GM18867 (cell line): ENCODE results near the gene LIMS2.

ENCODE experiments used
- ATAC-seq: cut with Tn5 transposase; IDR thresholded peaks from one replicate; pipeline ENCODE4 v1.9.1; 2021; ENCODE audit warnings: mild to moderate bottlenecking, moderate library complexity; ENCODE audit not compliant: unreplicated experiment

Gene LIMS2

DNA sequence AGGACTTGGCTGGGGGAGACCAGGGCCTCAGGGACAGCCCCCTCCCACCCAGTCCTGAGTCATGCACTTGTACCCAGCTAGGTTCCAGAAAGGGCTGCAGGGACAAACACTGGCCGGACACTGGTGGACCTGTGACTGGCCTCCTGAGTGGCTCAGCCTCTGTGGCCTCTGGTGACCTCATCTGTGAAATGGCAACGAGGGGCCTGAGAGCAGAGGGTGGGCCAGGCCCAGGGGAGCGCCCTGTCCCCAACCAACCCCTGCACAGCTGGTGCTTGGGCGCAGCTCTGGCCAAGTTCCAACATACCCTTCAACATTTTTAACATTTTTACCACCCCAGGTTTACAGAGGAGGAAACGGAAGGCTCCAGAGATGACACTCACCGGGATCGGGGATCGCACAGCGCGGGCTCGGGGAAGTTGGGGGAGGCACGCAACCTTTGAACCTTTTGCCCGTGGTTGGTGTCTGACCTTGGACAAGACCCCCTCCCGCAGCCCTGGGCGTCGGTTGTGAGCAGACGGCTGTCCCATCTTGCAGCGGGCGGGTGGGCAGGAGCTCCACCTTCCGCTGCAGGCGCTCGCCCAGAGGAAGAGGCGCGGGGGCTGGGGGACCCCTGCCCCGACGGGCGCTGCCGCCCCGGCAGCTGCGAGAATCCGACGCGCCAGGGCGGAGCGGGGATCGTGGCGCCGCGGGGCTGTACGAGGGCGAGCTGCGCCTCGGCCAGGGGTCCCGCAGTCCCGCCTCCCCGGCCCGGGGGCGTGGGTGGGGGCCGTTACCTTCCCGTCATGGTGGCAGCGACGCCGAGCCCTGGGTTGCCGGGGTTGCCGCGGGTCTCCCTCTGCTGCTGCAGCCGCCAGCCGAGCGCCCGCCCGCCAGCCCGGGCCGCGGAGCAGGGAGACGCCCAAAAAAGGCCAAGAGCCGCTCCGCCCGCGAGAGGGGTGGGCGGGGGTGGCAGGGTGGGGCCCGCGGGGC lies 805 bp downstream of the LIMS2 start:
- no peak for ATAC-seq

DNA sequence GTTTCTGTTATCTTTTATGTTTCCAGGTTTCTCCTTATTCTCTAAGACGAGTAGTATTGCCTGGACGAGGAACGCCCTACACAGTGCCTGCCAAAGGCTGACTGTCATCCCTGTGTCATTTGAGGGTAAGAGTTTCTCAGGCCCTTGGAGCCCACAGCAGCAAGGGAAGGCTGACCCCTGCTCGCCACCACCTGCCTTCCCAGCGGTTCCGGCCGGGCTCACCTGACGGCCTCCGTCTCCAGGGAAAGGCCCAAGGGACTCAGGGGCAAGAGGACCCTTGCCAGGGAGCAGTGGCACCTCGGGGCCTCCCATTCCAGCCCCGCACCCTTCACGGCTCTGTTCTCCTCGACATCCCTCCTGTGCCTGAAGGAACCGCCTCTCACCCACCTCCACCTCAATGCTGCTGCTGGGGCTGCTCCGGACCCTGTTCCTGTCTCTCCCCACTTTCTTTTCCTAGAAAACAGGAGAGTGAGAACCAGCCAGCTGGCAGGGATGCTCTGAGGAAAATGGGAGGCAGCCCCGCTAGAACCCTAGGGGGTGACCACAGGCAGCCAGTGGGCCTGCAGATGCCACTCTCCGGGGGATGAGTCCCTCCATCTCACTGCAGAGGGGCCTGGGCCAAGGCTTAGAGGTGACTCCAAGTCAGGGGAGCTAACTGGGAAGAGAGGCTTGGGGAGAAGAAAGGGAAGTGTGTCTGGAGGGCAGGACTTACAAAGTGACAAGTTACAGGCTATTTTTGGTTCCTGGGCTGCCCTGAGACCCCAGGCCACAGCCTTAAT lies 1.9 kb downstream of the LIMS2 start:
- ATAC-seq, result no peak

DNA sequence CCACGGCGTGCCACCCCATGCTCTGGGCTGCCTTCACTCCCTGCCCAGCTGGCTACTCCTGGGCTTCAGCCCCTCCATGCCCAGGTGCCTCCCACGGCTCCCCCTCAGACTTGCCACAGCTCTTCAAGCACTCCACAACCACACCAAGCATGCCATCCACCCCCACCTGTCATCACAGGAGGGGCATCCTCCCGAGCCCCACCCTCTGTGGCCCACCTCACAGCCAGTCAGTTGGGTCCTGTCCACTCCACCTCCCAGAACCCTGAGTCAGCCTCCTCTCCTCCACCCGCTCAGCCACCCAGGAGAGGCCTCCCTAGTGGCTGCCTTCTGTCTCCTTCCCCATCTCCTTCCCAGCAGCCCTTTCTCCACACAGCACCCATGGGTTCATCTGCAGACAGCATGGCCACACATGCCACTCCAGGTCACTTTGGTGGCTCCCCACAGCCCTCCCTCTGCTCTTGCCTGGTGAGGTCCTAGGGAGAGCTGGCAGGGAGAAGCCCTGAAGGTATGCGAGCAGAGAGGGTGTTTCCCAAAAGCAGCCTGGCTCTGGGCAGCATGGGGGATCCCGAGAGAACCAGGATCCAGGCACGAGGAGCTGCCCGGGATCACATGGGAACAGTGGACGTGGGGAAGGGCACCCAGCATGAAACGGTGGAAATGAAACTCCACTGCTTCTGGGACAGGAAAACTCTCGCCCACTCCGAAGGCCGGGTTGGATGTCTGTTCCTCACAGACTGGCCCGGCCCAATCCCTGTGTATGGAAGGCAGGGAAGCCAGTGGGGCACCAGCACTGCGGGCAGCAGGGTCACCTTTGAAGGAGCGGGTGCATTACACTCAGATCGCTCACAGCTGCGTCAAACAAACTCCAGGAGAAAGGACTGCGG lies 2.7 kb downstream of the LIMS2 start:
- no peak for ATAC-seq

DNA sequence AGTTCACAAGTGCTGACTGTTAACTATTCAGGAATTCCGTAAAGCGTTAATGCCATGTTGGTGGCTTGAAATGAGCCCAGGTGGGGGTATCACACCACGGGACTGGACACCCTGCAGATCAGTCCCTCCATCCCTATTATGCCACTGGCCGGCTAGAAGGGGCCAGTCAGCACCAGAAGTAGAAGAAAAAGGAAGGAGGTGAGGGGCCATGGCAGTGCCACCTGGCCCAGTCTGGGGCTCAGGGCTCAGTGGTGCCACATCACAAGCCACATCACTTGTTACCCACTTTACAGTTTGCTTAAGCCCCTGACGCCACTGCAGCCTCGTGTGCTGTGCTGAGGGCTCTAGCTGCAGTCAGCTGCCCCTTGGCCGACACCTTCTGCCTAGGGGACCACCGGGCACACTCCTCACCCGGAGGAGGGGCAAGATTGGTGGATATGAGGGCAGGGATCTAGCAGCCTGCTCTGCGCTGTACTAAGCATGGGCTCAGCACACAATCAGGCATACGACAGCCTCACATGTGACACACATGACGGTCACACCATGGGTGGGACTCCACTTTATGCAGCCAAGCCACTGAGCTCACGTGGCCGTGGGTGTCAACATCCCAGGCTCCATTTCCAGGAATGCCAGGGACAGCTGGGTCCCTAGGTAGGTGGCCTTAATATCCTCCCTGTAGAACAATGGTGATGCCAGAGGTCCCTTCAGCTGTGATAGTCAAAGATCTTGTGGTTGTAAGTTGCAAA lies 3.6 kb downstream of the LIMS2 start:
- ATAC-seq, result no peak

DNA sequence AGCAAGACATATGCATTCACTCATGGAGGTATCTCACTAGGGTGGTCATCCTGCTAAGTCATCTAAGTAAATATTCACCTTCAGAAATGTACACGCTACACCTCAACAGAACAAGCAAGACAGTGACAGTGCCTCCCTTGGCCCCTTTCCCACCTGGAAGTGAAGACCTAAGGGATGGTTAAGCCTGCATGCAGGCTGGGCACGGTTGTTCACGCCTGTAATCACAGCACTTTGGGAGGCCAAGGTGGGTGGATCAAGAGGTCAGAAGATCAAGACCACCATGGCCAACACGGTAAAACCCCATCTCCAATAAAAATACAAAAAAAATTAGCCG lies 4.4 kb downstream of the LIMS2 start:
- no peak for ATAC-seq

DNA sequence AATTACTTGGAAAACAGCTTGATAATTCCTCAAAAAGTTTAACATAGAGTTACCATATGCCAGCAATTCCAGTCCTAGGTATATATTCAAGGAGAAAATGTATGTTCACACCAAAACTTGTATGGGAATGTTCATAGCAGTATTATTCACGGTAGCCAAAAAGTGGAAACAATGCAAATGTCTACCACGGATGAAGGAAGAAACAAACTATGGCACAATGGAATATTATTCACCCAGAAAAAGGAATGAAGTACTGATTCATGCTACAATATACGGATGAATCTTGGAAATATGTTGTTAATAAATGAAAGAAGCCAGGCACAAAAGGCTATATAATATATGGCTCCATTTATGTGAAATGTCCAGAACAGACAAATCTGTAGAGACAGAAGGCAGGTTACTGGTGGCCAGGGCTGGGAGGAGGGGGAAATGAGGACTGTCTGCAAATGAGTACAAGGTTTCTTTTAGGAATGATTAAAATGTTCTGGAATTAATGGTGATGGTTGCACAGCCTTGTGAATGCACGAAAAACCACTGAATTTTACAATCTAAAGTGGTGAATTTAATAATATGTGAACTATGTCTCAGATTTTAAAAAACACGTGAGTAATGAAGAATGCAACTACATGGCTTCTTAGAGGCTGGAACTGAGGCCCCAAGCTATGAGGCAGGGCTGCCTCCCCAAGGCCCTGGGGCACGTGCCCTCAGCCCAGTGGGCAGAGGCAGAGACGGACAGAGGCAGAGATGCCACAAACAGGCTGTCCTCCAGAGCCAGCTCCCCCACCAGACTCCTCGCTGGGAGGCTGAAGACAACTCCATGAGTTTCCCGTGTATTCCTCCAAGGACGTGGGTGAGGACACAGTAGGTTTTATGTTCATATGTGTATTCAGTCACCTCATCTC lies 5.0 kb downstream of the LIMS2 start:
- no peak for ATAC-seq

DNA sequence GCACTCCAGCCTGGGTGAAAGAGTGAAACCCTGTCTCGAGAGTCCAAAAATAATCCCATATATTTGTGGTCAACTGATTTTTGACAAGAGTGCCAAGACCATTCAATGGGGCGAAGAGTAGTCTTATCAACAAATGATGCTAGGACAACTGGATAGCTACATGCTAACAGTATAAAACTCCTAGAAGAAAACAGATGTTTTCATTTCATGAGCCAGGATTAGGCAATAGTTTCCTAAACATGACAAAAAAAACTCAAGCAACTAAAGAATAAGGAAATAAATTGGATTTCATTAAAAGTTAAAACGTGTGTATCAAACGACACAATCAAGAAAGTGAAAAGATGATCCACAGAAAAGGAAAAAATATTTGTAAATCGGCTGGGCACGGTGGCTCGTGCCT lies 6.3 kb downstream of the LIMS2 start:
- no peak for ATAC-seq

DNA sequence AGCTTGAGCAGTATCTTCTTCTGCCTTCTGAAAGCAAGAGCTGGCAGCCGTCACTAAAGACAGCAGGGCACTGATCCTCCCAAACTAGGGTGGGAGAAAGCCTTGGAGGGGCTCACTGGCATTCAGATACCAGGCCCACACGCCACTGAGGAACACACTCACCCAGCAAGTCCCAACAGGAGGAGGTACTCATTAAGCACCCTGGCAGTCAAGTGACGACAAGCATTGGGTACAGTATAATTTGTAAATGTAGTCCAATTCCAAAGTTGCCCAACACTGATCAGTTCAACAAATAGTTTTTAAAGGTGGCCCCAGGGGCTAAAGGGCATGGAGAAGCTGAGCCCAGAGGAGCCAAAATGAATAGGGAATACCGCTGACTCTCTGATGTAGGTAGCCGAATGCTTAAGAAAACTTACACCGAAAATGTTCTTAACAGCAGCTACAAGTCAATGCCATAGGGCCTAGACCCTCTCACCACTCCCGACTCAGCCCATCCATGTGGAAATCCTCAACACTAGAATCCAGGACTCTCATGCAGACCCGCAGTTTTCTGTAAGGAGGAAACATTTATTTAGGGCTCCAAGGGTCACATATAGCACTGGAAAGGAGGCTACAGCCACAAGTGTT lies 9.9 kb downstream of the LIMS2 start:
- ATAC-seq, result no peak

DNA sequence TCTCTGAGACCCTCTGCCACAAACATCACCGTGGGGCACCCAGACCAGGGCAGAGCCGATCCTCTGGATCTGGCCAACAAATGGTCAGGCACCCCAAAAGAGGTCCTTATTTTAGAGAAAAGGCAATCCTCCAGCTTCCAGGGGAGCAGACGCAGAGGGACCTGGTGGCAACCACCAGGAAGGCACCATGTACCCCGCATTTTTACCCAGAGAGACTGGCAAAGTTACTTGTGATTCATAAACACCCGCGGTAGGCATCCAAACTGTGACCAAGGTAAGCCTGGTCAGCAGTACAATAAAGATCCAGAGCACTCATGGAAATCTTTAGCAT lies 10.5 kb downstream of the LIMS2 start:
- no peak for ATAC-seq

DNA sequence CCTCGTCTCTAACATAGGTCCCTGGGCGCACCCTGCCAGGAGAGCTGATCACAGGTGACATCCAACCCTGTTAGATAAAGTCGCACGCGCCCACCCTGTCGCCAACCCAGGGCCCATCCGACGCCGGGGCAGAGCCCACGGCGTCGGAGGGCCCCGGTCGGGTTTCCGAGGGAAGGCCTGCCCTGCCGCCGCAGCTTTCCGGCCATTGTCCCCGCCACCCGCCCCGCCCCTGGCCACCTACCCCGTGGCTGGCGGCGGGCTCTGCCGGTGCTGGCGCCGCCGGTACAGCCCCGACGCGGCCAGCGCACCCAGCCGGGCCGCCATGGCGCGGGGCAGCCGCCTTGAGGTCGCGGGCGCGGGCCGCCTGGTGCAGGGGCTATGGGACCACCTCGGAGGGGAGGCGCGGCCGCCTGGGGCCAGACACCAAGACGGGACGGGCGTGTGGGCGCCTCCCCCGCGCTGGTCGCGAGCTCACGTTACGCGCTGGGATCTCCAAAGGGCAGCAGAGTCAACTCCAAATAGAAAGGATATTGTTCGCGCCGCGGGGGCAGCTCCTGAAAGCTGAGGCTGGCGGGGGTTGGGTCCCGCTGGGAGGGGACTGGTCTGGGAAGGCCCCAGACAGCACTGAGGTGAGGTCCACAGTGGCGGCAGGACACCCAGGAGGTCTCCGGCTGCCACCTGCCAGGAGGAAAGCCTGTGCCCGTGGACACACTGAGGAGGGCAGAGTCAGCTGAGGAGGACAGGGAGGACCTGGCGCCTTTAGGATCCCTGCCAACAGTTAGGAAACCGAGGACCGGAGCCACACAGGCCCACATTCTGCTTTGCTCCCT lies 11.1 kb downstream of the LIMS2 start:
- ATAC-seq, result no peak

DNA sequence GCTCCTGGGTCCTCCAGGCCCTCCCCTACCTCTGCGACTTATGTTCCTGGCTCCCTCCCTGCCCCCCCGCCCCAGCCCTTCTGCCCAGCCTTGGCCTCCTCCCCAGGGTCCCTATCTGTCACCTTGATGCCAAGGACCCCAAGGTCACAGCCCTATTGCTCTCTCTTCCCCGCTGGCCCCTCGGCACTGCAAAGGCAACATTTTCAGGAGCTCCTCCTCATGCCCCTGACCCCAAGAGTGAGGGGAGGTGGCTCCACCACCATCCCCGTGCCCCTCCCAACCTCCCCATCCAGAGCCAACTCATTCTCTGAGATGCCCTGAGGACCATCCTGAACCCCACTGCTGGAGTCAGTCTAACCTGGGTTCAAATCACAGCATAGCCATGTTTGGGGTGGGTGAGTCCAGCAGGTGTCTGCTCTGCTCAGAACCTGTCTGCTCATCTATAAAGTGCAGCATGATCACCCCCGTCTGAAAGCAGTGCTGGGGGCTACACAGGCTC lies 11.7 kb downstream of the LIMS2 start:
- no peak for ATAC-seq

DNA sequence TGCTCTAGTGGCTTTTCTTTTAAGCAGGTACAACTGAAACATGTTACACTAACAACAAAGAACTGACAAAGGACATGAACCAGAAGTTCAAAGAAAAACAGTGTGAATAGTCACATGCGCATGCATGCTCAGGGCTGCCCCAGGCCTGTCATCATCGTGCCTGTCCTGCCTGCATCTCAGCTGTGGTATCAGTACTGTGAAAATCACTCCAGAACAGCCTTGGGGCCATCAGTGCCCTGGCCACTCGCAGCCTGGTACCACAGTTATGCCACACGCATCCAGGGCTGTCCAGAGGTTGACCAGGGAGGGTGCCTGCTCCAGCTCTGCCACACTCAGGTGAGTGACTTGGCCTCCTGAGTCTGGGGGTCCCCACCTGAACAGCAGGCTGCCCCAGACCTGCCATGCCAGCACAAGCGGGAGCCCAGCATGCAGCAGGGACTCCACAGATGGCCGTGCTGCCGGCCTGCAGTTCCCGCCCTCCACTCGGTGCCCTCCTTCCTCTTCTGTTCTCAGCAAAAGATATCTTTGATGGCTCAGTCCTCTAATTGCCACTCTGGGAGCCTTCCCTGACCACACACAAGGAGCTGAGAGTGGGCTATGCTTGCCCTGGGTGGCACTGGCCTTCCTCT lies 12.3 kb downstream of the LIMS2 start:
- no peak for ATAC-seq

DNA sequence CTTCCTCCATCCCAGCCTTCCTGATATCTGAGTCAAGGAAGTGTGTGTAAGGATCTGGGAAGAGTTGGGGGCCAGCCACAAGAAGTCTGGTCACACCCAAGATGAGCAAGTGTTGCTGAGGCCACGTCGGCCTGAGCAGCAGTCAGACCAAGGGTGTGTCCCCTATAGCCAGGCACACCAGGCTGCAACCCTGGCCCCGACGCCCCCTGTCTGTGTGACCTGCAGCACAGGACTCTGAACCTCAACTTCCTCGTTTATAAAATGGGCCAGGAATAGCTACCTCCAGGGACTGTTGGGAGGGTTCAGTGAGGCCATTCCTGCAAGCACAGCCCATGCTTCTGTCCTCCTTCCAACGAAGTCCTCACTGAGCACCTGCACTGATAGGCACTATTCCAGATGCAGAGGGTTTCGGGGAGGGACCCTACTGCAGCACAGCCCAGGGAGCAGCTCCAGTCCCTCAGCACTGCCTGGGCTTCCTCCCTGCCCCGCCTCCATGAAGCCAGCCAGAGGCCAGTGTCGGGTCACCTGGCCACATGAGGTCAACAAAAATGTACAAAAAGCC lies 13.3 kb downstream of the LIMS2 start:
- no peak for ATAC-seq

DNA sequence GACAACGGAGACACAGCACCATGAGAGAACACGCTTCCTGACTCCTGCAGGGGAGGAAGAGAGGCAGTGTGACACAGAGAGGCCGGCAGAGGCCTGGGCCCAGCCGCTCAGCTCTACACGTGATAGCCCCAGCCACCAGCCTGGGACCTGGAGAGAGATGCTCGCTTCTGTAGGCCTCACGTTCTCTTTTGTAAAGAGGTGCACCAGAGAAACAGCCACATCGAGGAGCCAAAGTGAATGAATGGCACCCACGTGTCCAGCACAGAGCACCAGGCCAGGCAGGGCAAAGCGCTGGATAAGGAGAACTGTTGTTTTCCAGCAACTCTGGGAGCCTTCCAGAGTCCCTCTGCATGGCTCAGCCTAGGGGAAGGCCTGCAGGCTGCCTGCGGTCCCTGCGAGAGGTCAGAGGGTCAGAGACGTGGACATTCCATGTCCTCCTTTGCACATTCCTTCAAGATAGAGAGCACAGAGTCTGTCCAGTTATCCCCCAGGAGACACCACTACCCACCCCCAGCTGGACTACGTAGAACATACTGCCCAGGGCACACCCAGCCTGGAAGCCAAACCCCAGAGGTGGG lies 14.2 kb downstream of the LIMS2 start:
- ATAC-seq, result no peak

DNA sequence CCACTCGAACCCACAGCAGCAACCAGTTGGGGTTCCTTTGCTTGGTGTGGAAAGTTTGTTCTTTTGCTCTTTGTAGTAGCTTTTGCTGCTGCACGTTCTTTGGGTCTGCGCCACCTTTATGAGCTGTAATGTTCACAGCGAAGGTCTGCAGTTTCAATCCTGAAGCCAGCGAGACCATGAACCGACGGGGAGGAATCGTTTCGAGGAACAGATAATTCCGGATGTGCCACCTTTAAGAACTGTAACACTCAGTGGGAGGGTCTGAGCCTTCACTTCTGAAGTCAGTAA lies 15.1 kb downstream of the LIMS2 start:
- no peak for ATAC-seq

DNA sequence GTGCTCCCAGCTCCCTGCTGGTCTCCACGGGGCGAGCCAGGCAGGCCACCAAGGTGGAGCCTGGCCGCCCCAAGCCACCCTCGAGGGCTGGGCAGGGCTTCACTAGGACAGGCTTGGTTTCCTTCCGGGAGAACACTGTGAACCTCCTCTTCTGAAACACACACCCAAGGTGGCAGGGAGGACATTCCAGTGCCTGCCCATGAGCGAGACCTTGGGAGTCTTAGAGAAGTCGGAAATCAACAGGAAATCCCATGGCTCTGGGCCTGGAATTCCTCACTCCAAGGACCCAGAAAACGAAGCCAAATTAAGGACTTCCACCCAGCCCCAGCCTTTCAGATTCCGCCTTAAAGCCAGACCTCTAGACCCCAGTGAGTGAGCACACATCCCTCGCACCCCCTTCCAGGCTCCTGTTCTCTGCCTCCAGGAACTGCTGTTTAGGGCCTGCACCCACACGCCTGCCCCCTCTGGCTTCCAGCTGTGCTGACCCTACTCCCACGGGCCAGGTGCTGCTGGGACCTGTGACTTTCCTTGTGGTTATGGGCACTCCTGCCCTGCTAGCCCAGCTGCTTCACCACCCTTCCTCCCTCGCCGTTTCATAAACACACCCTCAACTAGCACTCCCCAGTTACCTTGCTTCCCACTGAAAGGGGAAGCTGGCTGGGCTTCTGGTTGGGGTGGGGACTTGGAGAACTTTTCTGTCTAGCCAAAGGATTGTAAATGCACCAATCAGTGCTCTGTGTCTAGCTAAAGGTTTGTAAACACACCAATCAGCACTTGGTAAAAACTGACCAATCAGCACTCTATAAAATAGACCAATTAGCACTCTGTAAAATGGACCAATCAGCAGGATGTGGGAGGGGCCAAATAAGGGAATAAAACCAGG lies 15.7 kb downstream of the LIMS2 start:
- ATAC-seq, result no peak
